ENCODE measurements around the gene C1orf87.

The C1orf87 gene

GRCh38 chr1:59985911-59986515 lies 87.6 kb downstream of the C1orf87 start:
- Histone ChIP-seq H3K27me3 (replicated peaks; ENCODE audit: insufficient read depth, low read length) (no peaks in the 10 kb centered on the region), H3K4me3 (ENCODE audit: low read length) (no peak overlapping the region)

GRCh38 chr1:59979666-59980065 lies 93.9 kb downstream of the C1orf87 start:
- H3K79me2 ChIP-seq (ENCODE audit: low read length), result no peaks in the 10 kb centered on the region
- H3K4me2 ChIP-seq (ENCODE audit: low read depth, low read length), result no peak overlapping the region
- H3K9me2 ChIP-seq (replicated peaks; ENCODE audit: insufficient read depth, low read length), result no peaks in the 10 kb centered on the region
- DNase-seq, result no peak
- no peaks in the 10 kb centered on the region for H3K27me3 ChIP-seq (replicated peaks; ENCODE audit: insufficient read depth, low read length)
- no peaks in the 10 kb centered on the region for H3K4me1 ChIP-seq (ENCODE audit: low read length)
- H2AFZ ChIP-seq (ENCODE audit: low read length), result no peak overlapping the region
- TF ChIP-seq EZH2 (optimal IDR thresholded peaks at IDR 0.05; ENCODE audit: low read depth, low read length), result no peak
- TF ChIP-seq, protein P1, sequence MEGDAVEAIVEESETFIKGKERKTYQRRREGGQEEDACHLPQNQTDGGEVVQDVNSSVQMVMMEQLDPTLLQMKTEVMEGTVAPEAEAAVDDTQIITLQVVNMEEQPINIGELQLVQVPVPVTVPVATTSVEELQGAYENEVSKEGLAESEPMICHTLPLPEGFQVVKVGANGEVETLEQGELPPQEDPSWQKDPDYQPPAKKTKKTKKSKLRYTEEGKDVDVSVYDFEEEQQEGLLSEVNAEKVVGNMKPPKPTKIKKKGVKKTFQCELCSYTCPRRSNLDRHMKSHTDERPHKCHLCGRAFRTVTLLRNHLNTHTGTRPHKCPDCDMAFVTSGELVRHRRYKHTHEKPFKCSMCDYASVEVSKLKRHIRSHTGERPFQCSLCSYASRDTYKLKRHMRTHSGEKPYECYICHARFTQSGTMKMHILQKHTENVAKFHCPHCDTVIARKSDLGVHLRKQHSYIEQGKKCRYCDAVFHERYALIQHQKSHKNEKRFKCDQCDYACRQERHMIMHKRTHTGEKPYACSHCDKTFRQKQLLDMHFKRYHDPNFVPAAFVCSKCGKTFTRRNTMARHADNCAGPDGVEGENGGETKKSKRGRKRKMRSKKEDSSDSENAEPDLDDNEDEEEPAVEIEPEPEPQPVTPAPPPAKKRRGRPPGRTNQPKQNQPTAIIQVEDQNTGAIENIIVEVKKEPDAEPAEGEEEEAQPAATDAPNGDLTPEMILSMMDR (IDR thresholded peaks at IDR 0.05; ENCODE audit: low read length), result no peak
- TF ChIP-seq EZH2phosphoT487 (IDR thresholded peaks at IDR 0.05; ENCODE audit: low read length), result no peak
- no peaks in the 10 kb centered on the region for H3F3A ChIP-seq (ENCODE audit: insufficient read depth, low read length)
- H4K20me1 ChIP-seq (ENCODE audit: insufficient read depth, low read length), result no peaks in the 10 kb centered on the region
- no peak overlapping the region for H3K4me3 ChIP-seq (ENCODE audit: low read length)
- no peak overlapping the region for H3K27ac ChIP-seq (ENCODE audit: low read length)
- no peaks in the 10 kb centered on the region for H3K9me3 ChIP-seq (replicated peaks; ENCODE audit: insufficient read depth, low read length)
- no peak overlapping the region for H3K9ac ChIP-seq (ENCODE audit: low read length)
- no peaks in the 10 kb centered on the region for H3K36me3 ChIP-seq (replicated peaks; ENCODE audit: insufficient read depth, low read length)

More at GRCh38 chr1:59985911-59986515, 87.6 kb downstream of the C1orf87 start:
- Histone ChIP-seq H3F3A (ENCODE audit: insufficient read depth, low read length) (no peaks in the 10 kb centered on the region), H2AFZ (ENCODE audit: low read length) (no peak overlapping the region), H3K9ac (ENCODE audit: low read length) (no peak overlapping the region), H3K27ac (ENCODE audit: low read length) (no peak overlapping the region), H3K9me2 (replicated peaks; ENCODE audit: insufficient read depth, low read length) (no peaks in the 10 kb centered on the region), H3K79me2 (ENCODE audit: low read length) (no peaks in the 10 kb centered on the region), H3K36me3 (replicated peaks; ENCODE audit: insufficient read depth, low read length) (no peaks in the 10 kb centered on the region), H3K4me1 (ENCODE audit: low read length) (no peaks in the 10 kb centered on the region), H3K4me2 (ENCODE audit: low read depth, low read length) (no peak overlapping the region), H4K20me1 (ENCODE audit: insufficient read depth, low read length) (no peaks in the 10 kb centered on the region), H3K9me3 (replicated peaks; ENCODE audit: insufficient read depth, low read length) (no peaks in the 10 kb centered on the region)
- DNase-seq, result no peak
- no peak for TF ChIP-seq EZH2 (optimal IDR thresholded peaks at IDR 0.05; ENCODE audit: low read depth, low read length)
- no peak for TF ChIP-seq EZH2phosphoT487 (IDR thresholded peaks at IDR 0.05; ENCODE audit: low read length)

DNA sequence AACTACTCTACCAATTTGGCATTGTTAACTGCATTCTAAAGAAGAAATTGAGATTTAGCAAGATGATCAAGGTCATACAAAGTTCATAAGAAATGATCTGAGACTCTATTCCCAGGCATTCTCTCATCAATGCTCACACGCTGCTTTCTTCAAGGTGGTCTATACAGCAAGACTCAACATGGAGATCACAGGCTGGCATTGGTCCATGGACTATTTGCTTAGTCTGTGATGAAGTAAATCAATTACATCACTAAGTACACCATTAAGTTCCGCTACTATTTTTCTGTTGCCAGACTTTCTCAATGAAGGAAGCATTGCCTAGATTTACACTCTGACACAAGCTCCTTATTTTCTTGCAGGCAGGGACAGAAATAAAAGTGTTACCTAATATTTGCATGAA lies 95.1 kb downstream of the C1orf87 start:
- no peak overlapping the region for H3K4me2 ChIP-seq (ENCODE audit: low read depth, low read length)
- H4K20me1 ChIP-seq (ENCODE audit: insufficient read depth, low read length), result no peaks in the 10 kb centered on the region
- H3F3A ChIP-seq (ENCODE audit: insufficient read depth, low read length), result no peaks in the 10 kb centered on the region
- H2AFZ ChIP-seq (ENCODE audit: low read length), result no peak overlapping the region
- H3K27ac ChIP-seq (ENCODE audit: low read length), result no peak overlapping the region
- H3K36me3 ChIP-seq (replicated peaks; ENCODE audit: insufficient read depth, low read length), result no peaks in the 10 kb centered on the region
- H3K4me1 ChIP-seq (ENCODE audit: low read length), result no peaks in the 10 kb centered on the region
- no peak overlapping the region for H3K9ac ChIP-seq (ENCODE audit: low read length)
- H3K9me2 ChIP-seq (replicated peaks; ENCODE audit: insufficient read depth, low read length), result no peaks in the 10 kb centered on the region
- no peak for DNase-seq
- TF ChIP-seq EZH2 (optimal IDR thresholded peaks at IDR 0.05; ENCODE audit: low read depth, low read length), result no peak
- TF ChIP-seq EZH2phosphoT487 (IDR thresholded peaks at IDR 0.05; ENCODE audit: low read length), result no peak
- TF ChIP-seq, protein P1 (IDR thresholded peaks at IDR 0.05; ENCODE audit: low read length), result no peak
- H3K79me2 ChIP-seq (ENCODE audit: low read length), result no peaks in the 10 kb centered on the region
- H3K9me3 ChIP-seq (replicated peaks; ENCODE audit: insufficient read depth, low read length), result no peaks in the 10 kb centered on the region
- H3K4me3 ChIP-seq (ENCODE audit: low read length), result no peak overlapping the region
- no peaks in the 10 kb centered on the region for H3K27me3 ChIP-seq (replicated peaks; ENCODE audit: insufficient read depth, low read length)

DNA sequence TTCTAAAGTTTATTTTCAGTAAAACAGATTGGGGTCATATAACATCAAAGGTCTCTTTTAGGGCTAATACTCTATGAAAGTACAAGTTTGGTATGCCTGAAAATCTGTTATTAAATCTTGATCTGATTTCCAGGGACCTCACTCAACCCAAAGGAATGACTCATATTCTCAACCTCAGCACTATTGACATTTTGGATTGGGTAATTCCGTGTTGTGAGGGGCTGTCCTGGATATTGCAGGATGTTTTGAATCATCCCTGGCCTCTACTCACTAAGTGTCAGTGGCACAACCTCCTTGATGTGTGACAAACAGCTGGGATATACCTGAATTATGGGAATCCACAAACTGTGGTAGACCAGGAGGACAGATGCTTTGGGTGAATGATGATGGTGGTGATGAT lies 95.5 kb downstream of the C1orf87 start:
- H3K36me3 ChIP-seq (replicated peaks; ENCODE audit: insufficient read depth, low read length), result no peaks in the 10 kb centered on the region
- no peak overlapping the region for H3K9ac ChIP-seq (ENCODE audit: low read length)
- H3F3A ChIP-seq (ENCODE audit: insufficient read depth, low read length), result no peaks in the 10 kb centered on the region
- no peaks in the 10 kb centered on the region for H3K79me2 ChIP-seq (ENCODE audit: low read length)
- TF ChIP-seq EZH2 (optimal IDR thresholded peaks at IDR 0.05; ENCODE audit: low read depth, low read length) (no peak), EZH2phosphoT487 (IDR thresholded peaks at IDR 0.05; ENCODE audit: low read length) (no peak)
- TF ChIP-seq, protein P1 (IDR thresholded peaks at IDR 0.05; ENCODE audit: low read length), result no peak
- DNase-seq, result no peak
- no peaks in the 10 kb centered on the region for H3K9me3 ChIP-seq (replicated peaks; ENCODE audit: insufficient read depth, low read length)
- no peaks in the 10 kb centered on the region for H4K20me1 ChIP-seq (ENCODE audit: insufficient read depth, low read length)
- H3K27ac ChIP-seq (ENCODE audit: low read length), result no peak overlapping the region
- H3K9me2 ChIP-seq (replicated peaks; ENCODE audit: insufficient read depth, low read length), result no peaks in the 10 kb centered on the region
- no peak overlapping the region for H3K4me3 ChIP-seq (ENCODE audit: low read length)
- H2AFZ ChIP-seq (ENCODE audit: low read length), result no peak overlapping the region
- no peaks in the 10 kb centered on the region for H3K27me3 ChIP-seq (replicated peaks; ENCODE audit: insufficient read depth, low read length)
- H3K4me2 ChIP-seq (ENCODE audit: low read depth, low read length), result no peak overlapping the region
- no peaks in the 10 kb centered on the region for H3K4me1 ChIP-seq (ENCODE audit: low read length)
